ENCODE results near the gene PSRC1. TPM values are rescaled to one million over a fixed set of nuclear protein-coding genes. Genes with fewer than 3 reads are reported as not detected.

Gene PSRC1
- total RNA-seq, 8 experiments from 2014 or later, result 7.0 to 118 (median 12.9) TPM

GRCh38 chr1:109258481-109259466 is 24.2 kb downstream of the PSRC1 start:
- in situ Hi-C loops (cut with MboI; ENCODE audit: low pct_unique_long_range_greater_than_20kb in 2 of 9, low sequenced_read_pairs in 9 of 9, unreplicated experiment in 9 of 9), result loop anchor here in 2 of 9 experiments (25.0 kb wide), 1 partner anchor 129 kb away; the partner anchor contains the start of gene SORT1 (in 2 of the 2)
- Histone ChIP-seq H3K27ac (peak overlapping the region; percentile 90 to 95), H3K4me1 (replicated peaks in 1 of 2) (peaks cover 68 to 70% of the 10 kb centered on the region in 2 donors), H3K4me3 (no peak overlapping the region)
- WGBS, 10 experiments, result 66 to 100% (median 79%) methylated on average over 2 to 35 of the region's 69 CpGs; no CpG with 5 or more reads in 4 of the 10 experiments
- ATAC-seq (replicated peaks in 6 of 8), result no peak

- peak; percentile 21 to 66 (median 61) for ATAC-seq (replicated peaks in 6 of 8)
- in situ Hi-C loops (cut with MboI; ENCODE audit: low pct_unique_long_range_greater_than_20kb in 2 of 9, low sequenced_read_pairs in 9 of 9, unreplicated experiment in 9 of 9), result loop anchor here in 2 of 9 experiments (25.0 kb wide), 1 partner anchor 129 kb away; the partner anchor contains the start of gene SORT1 (in 2 of the 2)
- H3K4me3 ChIP-seq, result peak overlapping the region in 2 of 5 donors; percentile 8 to 13
- peaks cover 74 to 76% of the 10 kb centered on the region in 2 donors for H3K4me1 ChIP-seq (replicated peaks in 1 of 2)
- peak overlapping the region; percentile 90 to 95 for H3K27ac ChIP-seq
- 50 to 88% (median 61%) methylated on average over 2 to 5 of the region's 15 CpGs; no CpG with 5 or more reads in 5 of the 10 experiments for WGBS, 10 experiments
Observed at GRCh38 chr1:109257682-109258421, 25.1 kb downstream of the PSRC1 start.

GRCh38 chr1:109256971-109257681 is 25.8 kb downstream of the PSRC1 start:
- in situ Hi-C loops (cut with MboI; ENCODE audit: low pct_unique_long_range_greater_than_20kb in 2 of 9, low sequenced_read_pairs in 9 of 9, unreplicated experiment in 9 of 9), result loop anchor here in 2 of 9 experiments (25.0 kb wide), 1 partner anchor 130 kb away; the partner anchor contains the start of gene SORT1 (in 2 of the 2)
- 77 to 93% (median 87%) methylated on average over 3 to 5 of the region's 5 CpGs; no CpG with 5 or more reads in 4 of the 10 experiments for WGBS, 10 experiments
- ATAC-seq (replicated peaks in 6 of 8), result peak in 1 of 8 experiments; percentile 13
- peak overlapping the region; percentile 90 to 95 for H3K27ac ChIP-seq
- peaks cover 80 to 81% of the 10 kb centered on the region in 2 donors for H3K4me1 ChIP-seq (replicated peaks in 1 of 2)
- H3K4me3 ChIP-seq, result peak overlapping the region in 2 of 5 donors; percentile 8 to 13

- peaks cover 82 to 86% of the 10 kb centered on the region in 2 donors for H3K4me1 ChIP-seq (replicated peaks in 1 of 2)
- H3K4me3 ChIP-seq, result peak overlapping the region in 4 of 5 donors; percentile 27 to 39 (median 34)
- 62 to 85% (median 75%) methylated on average over 2 to 6 of the region's 7 CpGs; no CpG with 5 or more reads in 5 of the 10 experiments for WGBS, 10 experiments
- H3K27ac ChIP-seq, result peak overlapping the region; percentile 93 to 95
- ATAC-seq (replicated peaks in 6 of 8), result no peak
- in situ Hi-C loops (cut with MboI; ENCODE audit: low pct_unique_long_range_greater_than_20kb in 2 of 9, low sequenced_read_pairs in 9 of 9, unreplicated experiment in 9 of 9), result loop anchor here in 2 of 9 experiments (25.0 kb wide), 1 partner anchor 131 kb away; the partner anchor contains the start of gene SORT1 (in 2 of the 2)
Observed at GRCh38 chr1:109256085-109256484, 26.9 kb downstream of the PSRC1 start.

GRCh38 chr1:109255678-109256077 is 27.3 kb downstream of the PSRC1 start:
- no CpG with 5 or more reads among the region's 5 CpGs for WGBS, 10 experiments
- Histone ChIP-seq H3K4me3 (peak overlapping the region; percentile 27 to 39 (median 34)), H3K4me1 (replicated peaks in 1 of 2) (peaks cover 82 to 87% of the 10 kb centered on the region in 2 donors), H3K27ac (peak overlapping the region; percentile 93 to 95)
- ATAC-seq (replicated peaks in 6 of 8), result no peak
- in situ Hi-C loops (cut with MboI; ENCODE audit: low pct_unique_long_range_greater_than_20kb in 2 of 9, low sequenced_read_pairs in 9 of 9, unreplicated experiment in 9 of 9), result loop anchor here in 2 of 9 experiments (25.0 kb wide), 1 partner anchor 132 kb away; the partner anchor contains the start of gene SORT1 (in 2 of the 2)

- Histone ChIP-seq H3K4me1 (replicated peaks in 1 of 2) (peaks cover 81 to 87% of the 10 kb centered on the region in 2 donors), H3K27ac (peak overlapping the region; percentile 93 to 95), H3K4me3 (peak overlapping the region; percentile 27 to 39 (median 34))
- ATAC-seq (replicated peaks in 6 of 8), result peak in 5 of 8 experiments; percentile 20 to 32 (median 24)
- 0 to 83% (median 5%) methylated on average over 4 to 13 of the region's 15 CpGs; no CpG with 5 or more reads in 3 of the 10 experiments for WGBS, 10 experiments
- in situ Hi-C loops (cut with MboI; ENCODE audit: low pct_unique_long_range_greater_than_20kb in 2 of 9, low sequenced_read_pairs in 9 of 9, unreplicated experiment in 9 of 9), result loop anchor here in 2 of 9 experiments (25.0 kb wide), 1 partner anchor 132 kb away; the partner anchor contains the start of gene SORT1 (in 2 of the 2)
Observed at GRCh38 chr1:109255097-109255651, 27.8 kb downstream of the PSRC1 start.

- ATAC-seq (replicated peaks in 6 of 8), result peak; percentile 3 to 39 (median 30)
- Histone ChIP-seq H3K27ac (peak overlapping the region; percentile 93 to 95), H3K4me3 (peak overlapping the region; percentile 27 to 39 (median 34)), H3K4me1 (replicated peaks in 1 of 2) (peaks cover 77 to 84% of the 10 kb centered on the region in 2 donors)
- WGBS, 10 experiments, result 9 to 100% (median 15%) methylated on average over 1 to 6 of the region's 7 CpGs; no CpG with 5 or more reads in 6 of the 10 experiments
- in situ Hi-C loops (cut with MboI; ENCODE audit: low pct_unique_long_range_greater_than_20kb in 2 of 9, low sequenced_read_pairs in 9 of 9, unreplicated experiment in 9 of 9), result loop anchor here in 2 of 9 experiments (25.0 kb wide), 1 partner anchor 133 kb away; the partner anchor contains the start of gene SORT1 (in 2 of the 2)
Observed at GRCh38 chr1:109254621-109255096, 28.3 kb downstream of the PSRC1 start.

- 5 to 20% (median 16%) methylated on average over 1 to 9 of the region's 9 CpGs; no CpG with 5 or more reads in 7 of the 10 experiments for WGBS, 10 experiments
- in situ Hi-C loops (cut with MboI; ENCODE audit: low pct_unique_long_range_greater_than_20kb in 2 of 9, low sequenced_read_pairs in 9 of 9, unreplicated experiment in 9 of 9), result loop anchor here in 2 of 9 experiments (25.0 kb wide), 1 partner anchor 133 kb away; the partner anchor contains the start of gene SORT1 (in 2 of the 2)
- peak in 7 of 8 experiments; percentile 5 to 19 (median 10) for ATAC-seq (replicated peaks in 6 of 8)
- H3K4me1 ChIP-seq (replicated peaks in 1 of 2), result peaks cover 73 to 80% of the 10 kb centered on the region in 2 donors
- peak overlapping the region; percentile 27 to 39 (median 34) for H3K4me3 ChIP-seq
- H3K27ac ChIP-seq, result peak overlapping the region; percentile 93 to 95
Observed at GRCh38 chr1:109253803-109254620, 28.9 kb downstream of the PSRC1 start.

GRCh38 chr1:109252893-109253802 is 29.8 kb downstream of the PSRC1 start:
- H3K4me1 ChIP-seq (replicated peaks in 1 of 2), result peaks cover 71 to 80% of the 10 kb centered on the region in 2 donors
- H3K27ac ChIP-seq, result peak overlapping the region; percentile 93 to 95
- in situ Hi-C loops (cut with MboI; ENCODE audit: low pct_unique_long_range_greater_than_20kb in 2 of 9, low sequenced_read_pairs in 9 of 9, unreplicated experiment in 9 of 9), result loop anchor here in 2 of 9 experiments (25.0 kb wide), 1 partner anchor 134 kb away; the partner anchor contains the start of gene SORT1 (in 2 of the 2)
- ATAC-seq (replicated peaks in 6 of 8), result peak in 6 of 8 experiments; percentile 5 to 48 (median 40)
- WGBS, 10 experiments, result 0 to 100% (median 90%) methylated on average over 3 to 11 of the region's 33 CpGs; no CpG with 5 or more reads in 3 of the 10 experiments
- peak overlapping the region; percentile 27 to 39 (median 34) for H3K4me3 ChIP-seq
